NCI-H1092 treated with DMSO at 0.1 percent for 48 hours (cell line): ENCODE results near the gene CBY1.

Experiments
- DNase-seq: peaks from one replicate; lab custom pipeline; 2025; lab: John Stamatoyannopoulos, UW

The CBY1 gene

DNA sequence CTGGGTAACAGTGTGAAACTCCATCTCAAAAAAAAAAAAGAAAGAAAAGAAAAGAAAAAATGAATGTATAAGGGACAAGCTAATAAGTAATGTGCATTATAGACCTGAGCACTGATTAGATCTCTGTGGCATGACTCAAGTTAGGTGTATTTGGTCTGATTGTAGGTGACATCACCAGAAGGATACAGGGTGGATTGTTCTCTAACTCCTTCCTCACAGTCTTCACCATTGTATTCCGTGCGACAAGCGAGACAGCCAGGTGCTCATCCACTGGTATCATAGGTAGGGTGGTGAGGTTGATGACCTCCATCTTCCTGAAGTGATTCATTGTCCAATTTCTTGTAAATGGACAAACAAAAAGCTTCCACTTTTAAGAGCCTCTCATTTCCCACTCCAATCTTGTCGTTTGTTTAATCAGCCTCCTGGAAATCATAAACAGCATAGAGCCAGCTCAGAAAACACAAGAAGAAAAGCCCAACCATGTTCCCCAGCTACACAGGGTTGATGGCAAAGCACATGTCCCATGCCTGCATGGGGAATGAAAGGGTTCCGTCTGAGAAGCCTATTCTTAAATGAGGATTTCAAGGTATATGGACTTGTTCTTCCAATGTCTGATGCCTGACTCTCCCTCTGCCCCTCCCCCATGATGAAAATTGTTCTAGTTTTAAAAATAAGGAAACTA is 6.5 kb upstream of the CBY1 start:
- DNase-seq = no peak

DNA sequence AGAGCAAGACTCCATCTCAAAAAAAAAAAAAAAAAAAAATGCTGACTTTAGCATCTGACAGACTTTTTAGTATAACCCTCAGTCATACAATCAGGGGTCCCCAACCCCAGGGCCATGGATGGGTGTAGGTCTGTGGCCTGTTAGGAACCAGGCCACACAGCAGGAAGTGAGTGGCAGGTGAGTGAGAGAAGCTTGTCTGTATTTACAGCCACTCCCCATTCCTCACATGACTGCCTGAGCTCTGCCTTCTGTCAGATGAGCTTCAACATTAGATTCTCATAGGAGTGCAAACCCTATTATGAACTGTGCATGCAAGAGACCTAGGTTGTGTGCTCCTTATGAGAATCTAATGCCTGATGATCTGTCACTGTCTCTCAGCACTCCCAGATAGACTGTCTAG is 3.6 kb upstream of the CBY1 start:
- DNase-seq = no peak

DNA sequence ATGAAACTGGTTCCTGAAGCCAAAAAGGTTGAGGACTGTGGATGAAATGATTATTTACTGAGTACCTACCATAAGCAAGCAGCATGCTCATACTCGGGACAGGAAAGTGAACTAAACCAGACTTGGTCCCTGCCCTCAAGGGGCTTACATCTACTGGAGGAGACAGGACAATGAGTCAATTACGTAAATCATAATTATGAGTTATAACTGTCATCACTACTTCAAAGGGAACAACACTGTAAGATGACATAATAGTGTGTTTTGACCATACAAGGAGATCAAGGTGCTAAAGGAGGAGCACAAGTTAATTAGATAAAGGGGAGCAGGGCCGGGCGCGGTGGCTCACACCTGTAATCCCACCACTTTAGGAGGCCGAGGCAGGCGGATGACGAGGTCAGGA is 2.7 kb upstream of the CBY1 start:
- no peak for DNase-seq

DNA sequence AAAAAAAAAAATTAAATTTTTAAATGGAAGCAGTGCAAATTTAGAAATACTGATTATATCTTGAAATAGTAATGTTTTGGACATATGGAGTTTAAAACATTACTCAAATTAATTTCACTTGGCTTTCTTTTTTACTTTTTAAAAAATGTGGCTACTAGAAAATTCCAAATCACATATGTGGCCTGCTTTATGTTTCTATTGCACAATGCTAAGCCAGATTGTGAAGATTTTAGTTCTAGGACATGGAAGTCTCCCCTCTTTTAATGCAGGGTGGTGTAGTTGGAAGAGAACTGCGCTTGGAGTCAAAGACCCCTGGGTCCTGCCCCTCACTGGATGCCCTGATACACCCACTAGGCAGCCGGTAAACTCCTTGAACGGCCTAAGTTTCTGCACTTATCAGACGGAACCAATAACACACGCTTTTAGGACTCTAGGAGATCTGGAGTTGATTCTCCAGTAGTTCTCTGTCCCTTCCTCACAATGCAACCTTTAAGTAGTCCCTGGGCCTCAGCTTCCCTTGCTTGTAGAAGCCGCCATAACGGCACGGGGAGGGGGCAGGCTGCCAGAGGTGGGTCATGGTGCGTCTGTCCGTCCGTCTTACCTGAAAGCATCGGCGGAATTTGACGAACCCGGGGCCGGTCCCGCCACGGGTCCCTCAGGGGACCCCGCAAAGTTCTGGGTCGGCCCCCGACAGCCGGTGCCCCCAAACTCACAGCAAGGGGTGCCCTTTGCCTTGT is 751 bp upstream of the CBY1 start:
- peak; percentile 42 for DNase-seq

DNA sequence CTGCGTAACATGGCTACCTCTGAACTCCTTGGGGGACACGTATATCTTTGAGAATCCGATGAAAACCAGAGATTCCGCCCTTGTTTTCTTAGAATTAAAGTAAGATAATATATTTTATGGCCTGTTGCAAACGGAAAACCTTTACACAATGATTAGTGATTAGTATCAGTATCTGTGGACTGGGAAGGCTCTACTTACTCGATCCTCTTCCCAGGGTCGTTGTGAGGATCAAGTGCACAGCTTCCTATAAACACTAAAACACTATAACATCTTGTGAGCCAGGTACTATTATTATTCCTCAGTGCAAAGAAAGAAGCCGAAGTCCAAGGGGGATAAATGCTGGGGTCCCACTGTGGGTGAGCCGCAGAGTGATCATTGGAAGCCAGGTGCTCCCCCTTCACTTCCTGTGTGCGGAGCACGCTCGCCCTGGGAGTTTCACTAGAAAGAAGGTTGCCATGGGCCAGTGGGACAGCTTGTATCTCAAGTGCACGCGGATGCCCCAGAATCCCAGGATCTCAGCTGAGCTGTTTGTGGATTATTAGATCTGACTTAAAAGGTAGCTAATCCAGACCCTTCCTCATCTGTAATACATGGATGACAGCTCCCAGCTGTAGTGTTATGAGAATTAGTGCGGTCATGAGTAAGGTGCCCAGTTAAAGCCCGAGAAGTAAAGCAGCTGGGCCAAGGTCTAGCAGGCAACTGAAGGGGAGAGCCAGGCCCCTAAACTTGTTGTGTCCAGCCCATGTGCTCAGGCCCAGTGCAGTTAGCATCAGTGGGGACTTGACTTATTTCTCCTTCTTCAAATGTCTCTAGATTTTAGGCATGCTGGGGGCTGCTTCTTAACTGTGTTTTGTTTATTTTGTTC is 839 bp downstream of the CBY1 start:
- no peak for DNase-seq

DNA sequence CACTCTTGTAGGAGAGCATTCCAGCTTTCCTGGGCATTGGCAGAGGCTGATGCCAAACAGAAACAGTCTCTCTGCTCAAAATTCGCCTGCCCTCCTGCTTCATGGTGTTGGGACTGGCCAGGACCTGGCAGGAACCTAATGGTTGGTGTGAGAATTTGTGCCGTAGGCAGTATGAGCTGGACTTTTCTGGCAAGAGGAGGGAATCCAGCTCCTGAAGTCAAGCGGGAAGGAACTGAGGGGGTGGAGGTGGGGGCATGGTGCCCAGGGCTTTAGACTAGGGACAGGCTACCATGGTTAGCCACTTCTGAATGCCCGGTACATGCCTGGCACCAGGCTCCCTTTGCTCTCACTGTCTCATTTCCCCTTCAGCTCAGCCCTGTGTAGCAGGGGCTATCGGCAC is 18.4 kb downstream of the CBY1 start:
- no peak for DNase-seq

DNA sequence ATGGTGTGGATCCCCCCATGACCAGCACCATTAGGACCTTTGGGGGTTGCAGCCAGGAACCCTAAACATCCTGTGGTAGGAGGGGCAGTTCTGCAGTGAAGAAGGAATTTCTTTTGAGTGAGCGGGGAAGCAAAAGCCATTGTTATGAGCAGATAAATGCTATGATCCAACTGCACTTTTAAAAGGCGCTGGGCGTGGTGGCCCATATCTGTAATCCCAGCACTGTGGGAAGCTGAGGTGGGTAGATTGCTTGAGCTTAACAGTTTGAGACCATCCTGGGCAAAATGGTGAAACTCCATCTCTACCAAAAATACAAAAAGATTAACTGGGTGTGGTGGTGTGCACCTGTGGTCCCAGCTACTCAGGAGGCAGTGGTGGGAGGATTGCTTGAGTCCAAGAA is 19.4 kb downstream of the CBY1 start:
- no peak for DNase-seq

DNA sequence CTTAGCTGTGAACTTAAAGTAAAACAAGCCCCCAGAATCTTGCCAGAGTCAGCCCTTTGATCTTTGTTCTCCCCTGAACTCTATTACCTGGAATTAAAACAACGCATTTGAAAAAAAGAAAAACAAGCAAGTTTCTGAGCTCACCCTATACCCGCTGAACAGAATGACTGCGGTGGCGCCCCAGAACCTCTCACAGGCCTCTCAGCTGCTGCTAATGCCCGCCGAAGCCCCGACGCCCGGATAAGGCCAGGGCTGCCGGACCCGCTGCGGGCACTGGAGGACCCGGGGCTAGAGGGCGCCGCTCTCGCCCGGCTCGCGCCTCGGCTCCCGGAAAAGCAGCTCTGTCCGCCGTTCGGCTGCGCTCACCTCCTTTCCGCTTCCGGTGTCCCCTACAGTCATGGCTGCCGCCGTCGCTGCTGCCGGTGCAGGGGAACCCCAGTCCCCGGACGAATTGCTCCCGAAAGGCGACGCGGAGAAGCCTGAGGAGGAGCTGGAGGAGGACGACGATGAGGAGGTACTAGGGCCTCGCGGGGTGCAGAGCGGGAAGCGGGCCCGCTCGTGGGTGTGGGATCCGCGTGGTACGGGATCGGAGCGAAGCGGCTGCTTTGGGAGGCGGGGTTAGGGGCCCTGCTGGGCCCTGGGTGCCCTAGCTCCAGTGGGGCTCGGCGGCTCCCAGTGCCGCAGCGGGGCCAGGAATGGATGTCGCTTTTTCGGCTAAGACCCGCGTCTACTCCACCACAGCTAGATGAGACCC is 25.3 kb downstream of the CBY1 start, which contains the start of gene TOMM22:
TSS of gene TOMM22 (plus strand) at position 376 of the 754 bp plus-strand sequence. CDS start at position 398, 22 bp downstream.
- DNase-seq = peak; percentile 88

DNA sequence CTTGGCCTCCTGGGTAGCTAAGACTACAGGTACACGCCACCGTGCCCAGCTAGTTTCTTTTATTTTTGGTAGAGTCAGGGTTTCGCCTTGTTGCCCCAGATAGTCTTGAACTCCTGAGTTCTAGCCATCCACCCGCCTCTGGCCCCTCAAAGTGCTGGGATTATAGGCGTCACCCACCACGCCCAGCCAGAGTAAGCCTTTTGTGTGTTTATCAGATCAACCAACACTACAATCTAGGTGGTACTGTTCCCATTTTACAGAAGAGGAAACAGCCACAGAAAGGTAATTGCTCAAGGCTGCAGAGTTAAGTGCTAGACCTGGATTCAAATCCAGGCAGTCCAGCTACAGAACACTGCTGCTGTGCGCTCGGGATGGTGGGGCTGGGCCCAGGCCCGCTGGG is 28.5 kb downstream of the CBY1 start:
- no peak for DNase-seq

DNA sequence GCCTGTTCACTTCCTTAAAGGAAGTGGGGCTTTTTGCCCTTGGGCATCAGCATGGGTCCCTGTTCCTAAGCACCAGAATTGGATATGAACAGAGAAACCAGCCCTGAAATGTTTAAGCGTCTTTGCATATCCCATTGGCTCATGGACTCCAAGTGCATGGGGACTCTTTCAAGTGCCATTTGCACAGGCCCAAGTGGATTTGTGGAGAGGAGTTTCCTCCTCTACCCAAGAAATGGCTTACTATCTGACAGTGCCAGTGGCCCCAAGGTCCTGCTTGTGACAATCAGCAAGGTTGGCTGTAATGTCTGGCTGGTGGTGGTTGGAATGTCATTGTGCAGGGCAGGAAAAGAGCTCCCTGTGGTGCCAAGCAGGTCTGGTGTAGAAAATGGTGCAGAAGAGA is 29.3 kb downstream of the CBY1 start:
- DNase-seq = no peak

DNA sequence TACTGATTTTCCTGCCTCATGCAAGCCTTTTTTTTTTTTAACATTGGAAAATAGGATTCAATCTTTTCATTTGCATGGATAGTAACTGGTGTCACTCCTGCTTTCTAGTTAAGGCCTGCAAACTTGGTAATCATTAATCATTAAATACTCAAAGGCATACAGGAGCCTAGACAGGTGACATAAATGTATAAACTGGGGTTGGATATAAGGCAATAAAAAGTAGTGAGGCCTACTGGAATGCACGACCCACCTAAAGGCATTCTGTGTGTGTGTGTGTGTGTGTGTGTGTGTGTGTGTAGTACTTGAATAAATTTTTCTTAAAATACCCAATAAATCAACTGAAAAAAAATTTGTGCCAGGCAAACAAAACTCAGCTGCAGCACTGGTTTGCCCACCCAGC is 33.2 kb downstream of the CBY1 start:
- no peak for DNase-seq

DNA sequence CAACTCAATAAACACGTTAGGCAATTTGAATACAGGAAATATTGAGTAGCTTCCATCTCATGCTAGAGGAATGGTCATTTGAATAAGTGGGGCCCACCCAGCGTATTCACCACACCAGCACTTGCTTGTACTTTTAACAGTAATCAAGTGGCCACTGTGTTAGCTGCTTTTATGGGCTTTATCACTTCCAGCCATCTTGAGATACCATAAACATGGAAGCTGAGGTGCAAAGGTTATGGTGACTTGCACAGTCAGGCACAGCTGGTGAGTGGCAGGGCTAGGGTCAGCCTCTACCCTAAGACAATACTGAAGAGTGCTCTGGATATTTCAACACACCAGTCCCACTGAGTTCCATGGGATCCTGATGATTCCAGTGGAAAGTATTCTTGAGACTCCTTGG is 37.6 kb downstream of the CBY1 start:
- DNase-seq = no peak

DNA sequence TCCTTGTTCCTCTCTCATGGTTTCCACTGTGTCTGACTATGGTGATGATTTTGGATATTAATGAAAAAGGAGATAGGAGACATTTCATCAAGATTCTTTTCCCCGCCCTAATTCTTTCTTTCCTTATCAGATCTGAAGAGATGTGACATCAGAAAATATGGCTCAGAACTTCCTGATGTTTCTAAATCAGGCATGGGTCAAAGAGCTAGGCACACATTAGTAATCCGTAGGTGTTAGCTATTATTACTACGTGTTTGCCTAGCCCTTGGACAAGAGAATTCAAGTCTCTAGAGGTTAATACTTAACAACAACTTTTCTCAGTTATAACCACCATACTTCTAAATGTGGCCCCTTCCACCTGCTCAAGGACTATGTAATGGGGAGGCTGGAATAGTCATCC is 38.5 kb downstream of the CBY1 start:
- DNase-seq = no peak

DNA sequence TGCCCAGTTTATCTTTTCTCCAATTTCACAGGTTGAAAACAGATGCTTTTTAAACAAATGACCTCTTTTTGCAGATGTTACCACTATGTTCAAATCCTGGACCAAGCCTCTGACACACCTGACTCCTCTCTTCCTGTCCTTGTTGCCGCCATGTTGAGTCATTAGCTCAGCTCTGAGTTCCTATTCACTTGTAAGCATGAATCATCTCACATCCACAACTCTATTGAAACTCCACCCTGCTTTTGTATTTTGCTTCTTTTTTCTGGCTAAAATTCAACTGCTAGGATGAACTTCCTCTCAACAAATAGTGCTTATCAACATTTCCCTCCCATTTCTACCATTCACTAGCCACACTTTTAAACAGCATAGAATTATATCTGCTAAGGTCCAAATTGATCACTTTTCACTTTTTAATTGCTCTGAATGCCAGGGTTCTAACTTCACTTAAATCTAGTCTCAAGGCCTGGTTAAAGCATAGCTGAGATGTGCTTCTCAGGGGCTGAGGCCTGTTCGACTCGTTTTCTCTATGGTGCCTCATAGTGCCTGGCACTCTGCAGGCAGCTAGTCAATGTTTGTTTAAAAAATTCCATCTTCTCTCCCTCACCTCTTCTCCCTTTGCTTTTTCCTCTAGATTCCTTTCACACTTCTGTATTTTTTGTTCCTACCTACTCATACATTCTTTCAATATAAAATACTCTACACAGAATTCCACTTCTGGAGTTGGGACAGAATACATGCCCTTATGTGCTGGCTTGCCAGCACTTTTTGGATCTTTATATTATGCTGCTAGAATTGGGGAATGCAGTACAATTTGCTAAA is 40.4 kb downstream of the CBY1 start:
- DNase-seq = no peak

DNA sequence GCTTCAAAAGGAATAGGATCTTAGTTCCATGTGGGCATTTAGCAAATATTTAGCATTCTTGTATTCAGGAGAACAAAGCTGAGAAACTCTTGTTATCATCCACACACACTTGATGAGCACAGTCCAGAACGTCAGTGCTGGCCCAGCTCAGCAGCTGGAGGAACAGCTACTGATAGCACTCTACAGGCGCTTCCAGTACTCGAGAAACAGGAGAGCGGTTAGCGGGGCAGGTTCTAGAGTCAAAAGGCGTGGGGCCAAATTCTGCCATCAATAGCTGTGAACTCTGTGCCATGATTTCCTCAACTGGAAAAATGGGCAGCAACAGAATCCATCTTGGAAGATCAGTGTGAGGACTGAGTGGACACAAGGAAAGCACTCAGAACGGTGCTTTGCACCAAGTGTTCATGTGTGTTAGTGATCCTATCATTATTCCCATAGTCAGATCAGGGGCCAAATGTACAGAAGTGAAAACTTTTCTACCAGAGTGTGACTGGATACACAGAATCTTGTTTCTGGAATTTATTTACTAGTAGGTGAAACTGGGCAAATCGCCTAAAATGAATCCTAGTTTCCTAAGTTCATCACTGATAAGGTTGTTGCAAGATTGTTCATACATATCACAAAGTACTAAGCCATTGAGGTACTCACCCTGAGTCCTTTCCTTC is 41.1 kb downstream of the CBY1 start:
- DNase-seq = no peak

DNA sequence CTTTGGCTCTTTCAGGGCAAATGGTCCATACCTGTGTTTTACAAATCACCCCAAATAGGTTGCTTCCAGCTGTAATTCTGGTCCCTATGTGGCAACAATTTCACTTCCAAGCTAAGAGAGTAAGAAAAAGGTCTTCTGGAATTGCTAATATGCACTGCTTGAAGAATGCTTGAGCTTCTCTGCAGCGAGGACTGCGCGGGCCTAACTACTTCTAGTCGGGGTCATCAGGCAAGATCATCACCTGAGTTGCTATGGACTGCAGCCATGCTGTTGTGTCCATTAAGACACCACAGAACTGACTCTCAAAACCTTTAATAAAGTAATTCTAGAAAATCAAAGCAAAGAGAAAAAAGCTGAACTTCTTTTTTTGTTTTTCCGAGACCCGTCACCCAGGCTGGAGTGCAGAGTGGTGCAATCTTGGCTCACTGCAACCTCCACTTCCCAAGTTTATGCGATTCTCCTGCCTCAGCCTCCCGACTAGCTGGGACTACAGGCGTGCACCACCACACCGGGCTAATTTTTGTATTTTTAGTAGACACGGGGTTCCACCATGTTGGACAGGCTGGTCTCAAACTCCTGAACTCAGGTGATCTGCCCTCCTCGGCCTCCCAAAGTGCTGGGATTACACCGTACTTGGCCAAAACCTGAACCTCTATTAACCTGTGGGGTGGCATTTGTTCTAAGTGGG is 42.1 kb downstream of the CBY1 start:
- no peak for DNase-seq

DNA sequence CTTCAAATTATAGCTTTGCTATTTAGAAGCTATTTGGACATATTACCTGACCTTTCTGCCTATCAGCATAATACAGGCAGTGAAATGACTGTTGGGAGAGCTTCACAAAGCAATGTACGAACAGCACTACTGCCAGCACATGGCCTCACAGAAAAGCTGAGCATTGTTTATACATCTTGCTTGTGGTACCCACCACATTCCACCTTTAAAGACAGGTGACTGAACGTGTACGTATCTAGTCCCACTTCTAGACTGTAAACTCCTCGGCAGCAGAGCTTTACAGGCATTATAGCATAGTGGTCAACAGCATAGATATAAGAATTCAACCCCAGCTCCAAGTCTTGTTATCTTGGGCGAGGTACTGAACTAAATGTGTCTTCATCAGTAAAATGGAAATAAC is 42.7 kb downstream of the CBY1 start:
- no peak for DNase-seq

DNA sequence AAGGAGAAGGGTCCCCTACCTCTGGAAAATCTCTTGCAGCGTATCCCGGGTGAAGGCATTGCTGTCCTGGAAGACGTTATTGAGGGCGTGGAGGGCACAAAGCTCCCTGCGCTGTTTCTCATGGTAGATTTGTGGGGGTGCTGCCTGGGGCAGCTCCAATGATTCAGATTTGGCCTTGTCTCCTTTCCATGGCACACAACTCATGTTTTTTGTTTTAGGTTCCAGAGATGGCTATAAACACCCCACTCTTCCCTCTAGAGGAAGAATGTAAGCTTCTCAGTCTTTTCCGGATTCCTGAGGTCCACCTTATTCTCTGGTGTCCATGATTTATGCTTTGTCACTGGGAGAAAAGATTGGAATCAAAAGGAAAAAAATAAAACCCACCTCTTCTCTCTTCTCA is 43.3 kb downstream of the CBY1 start:
- no peak for DNase-seq

DNA sequence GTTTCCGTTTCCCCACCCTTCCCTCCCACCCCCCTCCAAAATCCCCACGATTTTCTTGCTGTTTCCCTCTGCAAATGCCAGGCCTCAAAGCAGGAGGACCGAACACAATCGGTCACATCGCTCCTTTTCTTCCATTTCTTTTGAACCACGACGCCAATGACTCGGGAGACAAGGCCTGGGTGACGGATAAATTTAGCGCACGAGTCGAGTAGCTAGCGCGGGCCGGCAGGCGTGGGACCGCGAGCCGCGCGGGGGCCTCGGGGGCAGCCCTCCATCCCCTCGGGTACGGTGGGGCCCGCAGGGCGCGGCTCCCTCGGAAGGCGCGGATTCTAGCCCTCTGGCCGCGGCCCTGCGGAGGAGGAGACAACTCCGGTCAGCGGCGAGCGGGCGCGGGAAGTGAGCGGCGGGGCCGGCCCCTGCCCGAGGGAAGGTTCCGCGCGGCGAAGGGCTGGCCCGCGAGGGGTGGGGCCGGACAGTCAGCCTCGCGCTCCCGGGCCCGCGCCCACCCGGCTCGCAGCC is 43.9 kb downstream of the CBY1 start:
- no peak for DNase-seq
